Right renal pelvis (tissue), 4 donors: Measurements from ENCODE around the gene GTF2B. TPM values are rescaled to one million over a fixed set of nuclear protein-coding genes. Genes with fewer than 3 reads are reported as not detected.

Experiments used
- polyA plus RNA-seq, 4 donors: library from polyadenylated mRNA; unstranded; fragments of 120-200 nt; gene quantifications; one replicate each; pipeline ENCODE4 v1.2.1, GENCODE V29; 2013; ENCODE audit not compliant: insufficient read length in 4 of 4

The GTF2B gene
- polyA plus RNA-seq, 4 donors: 44.3 to 49.1 (median 46.8) TPM

Other genes with a start within 250 kb of the GTF2B start
- 10 to 100 TPM; 57.1 to 72.0 (median 67.5) TPM for gene PKN2, start 207.3 kb downstream of the GTF2B start, polyA plus RNA-seq
- gene KYAT3, start 101.1 kb upstream of the GTF2B start, polyA plus RNA-seq: 10 to 100 TPM; 54.8 to 72.6 (median 58.1) TPM
- 10 to 100 TPM; 15.8 to 22.6 (median 18.3) TPM for gene RBMXL1, start 101.1 kb upstream of the GTF2B start, polyA plus RNA-seq
- gene GBP3, start 131.3 kb upstream of the GTF2B start, polyA plus RNA-seq: 10 to 100 TPM; 13.9 to 28.6 (median 25.7) TPM
- gene GBP1, start 173.6 kb upstream of the GTF2B start, polyA plus RNA-seq: 10 to 100 TPM; 12.0 to 17.8 (median 14.0) TPM
- gene GBP2, start 234.5 kb upstream of the GTF2B start, polyA plus RNA-seq: 1 to 10 TPM; 1.9 to 3.8 (median 3.6) TPM